ENCODE results near the gene MAML2.

The MAML2 gene

DNA sequence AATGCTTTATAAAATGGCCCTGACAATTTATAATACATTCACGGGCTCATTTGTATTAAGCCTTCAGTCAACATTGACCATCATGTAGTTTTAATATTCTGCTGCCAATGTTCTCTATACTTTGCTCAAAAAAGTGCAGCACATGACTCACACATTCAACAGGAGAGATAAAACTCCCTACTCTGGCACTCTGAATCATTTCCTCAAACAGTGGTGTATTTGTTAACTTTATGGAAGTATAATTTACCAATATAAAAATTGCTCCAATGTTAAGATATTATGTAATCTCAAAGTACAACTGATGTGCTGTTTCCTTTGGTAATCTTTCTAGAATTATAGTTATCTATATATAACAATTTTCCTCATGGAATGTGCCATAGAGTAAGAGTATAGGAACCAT, 39.9 kb downstream of the MAML2 start:
- Histone ChIP-seq H3K9ac (ENCODE audit: low read depth, low read length) (no peak overlapping the region), H3K4me1 (ENCODE audit: insufficient read depth, low read length) (peaks cover 23% of the 10 kb centered on the region), H3K27me3 (ENCODE audit: insufficient read depth, low read length) (no peaks in the 10 kb centered on the region), H3K27ac (ENCODE audit: low read length) (no peak overlapping the region), H3K9me3 (ENCODE audit: insufficient read depth, low read depth, low read length) (no peaks in the 10 kb centered on the region), H3K36me3 (ENCODE audit: insufficient read depth, low read depth, low read length) (no peaks in the 10 kb centered on the region), H3K4me3 (ENCODE audit: low read length) (no peak overlapping the region)

DNA sequence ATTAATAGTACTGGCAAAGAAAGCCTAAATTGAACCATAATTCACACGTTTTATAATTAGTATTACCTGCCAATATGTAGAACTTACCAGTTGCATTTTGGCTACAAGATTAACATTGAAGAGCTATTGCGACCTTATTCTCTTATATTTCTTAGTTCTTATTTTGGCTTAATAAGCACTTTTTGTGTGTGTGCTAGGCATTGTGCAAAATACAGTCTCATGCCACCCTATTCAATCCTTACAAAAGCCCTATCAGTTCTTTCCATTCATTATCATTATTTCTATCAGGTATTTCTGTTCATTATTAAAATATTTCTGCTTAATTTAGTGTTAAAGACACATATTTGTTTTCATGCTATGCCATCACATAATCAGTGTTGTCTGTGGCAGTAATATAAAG, 41.2 kb downstream of the MAML2 start:
- H3K9me3 ChIP-seq (ENCODE audit: insufficient read depth, low read depth, low read length), result no peaks in the 10 kb centered on the region
- H3K9ac ChIP-seq (ENCODE audit: low read depth, low read length), result no peak overlapping the region
- H3K27ac ChIP-seq (ENCODE audit: low read length), result no peak overlapping the region
- H3K27me3 ChIP-seq (ENCODE audit: insufficient read depth, low read length), result no peaks in the 10 kb centered on the region
- no peak overlapping the region for H3K4me3 ChIP-seq (ENCODE audit: low read length)
- H3K4me1 ChIP-seq (ENCODE audit: insufficient read depth, low read length), result peaks cover 12% of the 10 kb centered on the region
- no peaks in the 10 kb centered on the region for H3K36me3 ChIP-seq (ENCODE audit: insufficient read depth, low read depth, low read length)

DNA sequence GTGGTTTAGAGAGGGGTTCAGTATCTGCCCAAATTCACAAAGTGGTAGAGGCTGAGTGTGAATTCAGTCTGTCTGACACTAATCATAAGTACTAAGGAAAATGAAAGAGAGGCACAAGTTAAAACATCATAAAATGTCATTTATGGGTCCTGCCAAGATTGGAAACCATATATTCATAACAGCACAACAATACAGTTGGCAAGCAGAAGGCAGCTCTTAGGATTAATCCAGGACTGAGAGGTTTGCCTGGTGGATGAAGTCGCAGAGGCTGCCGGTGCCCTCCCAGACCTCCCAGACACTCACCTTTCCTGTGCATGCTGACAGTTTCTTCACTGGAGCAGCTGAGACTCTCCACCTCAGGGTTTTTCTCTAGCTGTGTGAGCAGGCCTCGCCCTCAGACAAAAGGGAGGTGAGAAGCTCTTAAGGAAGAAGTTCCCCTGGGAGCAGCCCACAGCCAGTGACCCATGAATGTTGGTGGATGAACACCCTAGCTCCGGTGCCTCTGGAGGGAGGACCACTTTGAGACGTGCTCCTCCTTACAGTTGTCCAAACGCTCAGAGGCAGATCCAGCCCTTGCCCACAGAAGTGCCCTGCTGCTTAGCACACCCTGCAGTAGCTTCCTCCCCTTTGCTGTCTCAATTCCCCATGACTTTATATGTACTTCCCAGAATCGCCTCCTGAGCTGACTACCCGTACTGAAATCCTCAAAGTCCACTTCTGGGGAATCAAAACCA, 43.7 kb downstream of the MAML2 start:
- Histone ChIP-seq H3K36me3 (ENCODE audit: insufficient read depth, low read depth, low read length) (no peaks in the 10 kb centered on the region), H3K9ac (ENCODE audit: low read depth, low read length) (no peak overlapping the region), H3K4me1 (ENCODE audit: insufficient read depth, low read length) (peaks cover 6% of the 10 kb centered on the region; the same call in 1 of the 2 replicates), H3K27me3 (ENCODE audit: insufficient read depth, low read length) (no peaks in the 10 kb centered on the region), H3K27ac (ENCODE audit: low read length) (no peak overlapping the region), H3K9me3 (ENCODE audit: insufficient read depth, low read depth, low read length) (no peaks in the 10 kb centered on the region), H3K4me3 (ENCODE audit: low read length) (no peak overlapping the region)

DNA sequence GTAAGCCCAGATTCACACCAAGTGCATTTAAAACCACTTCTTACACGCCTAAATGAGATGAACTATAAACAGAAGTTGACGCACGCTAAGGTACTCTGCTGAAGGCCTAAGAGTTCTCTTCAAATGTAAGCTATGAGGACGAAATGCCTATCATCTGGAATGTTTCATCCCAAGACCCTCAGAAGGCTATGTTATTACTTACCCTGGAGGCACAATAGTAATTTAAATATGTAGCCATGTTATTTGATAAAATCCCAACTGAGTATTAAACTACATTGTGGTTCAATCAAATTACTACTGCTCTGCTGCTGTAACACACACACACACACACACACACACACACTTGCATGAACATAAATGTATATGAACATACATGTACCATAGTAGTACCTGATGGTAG, 47.6 kb downstream of the MAML2 start:
- Histone ChIP-seq H3K4me1 (ENCODE audit: insufficient read depth, low read length) (peaks cover 6% of the 10 kb centered on the region; the same call in 1 of the 2 replicates), H3K4me3 (ENCODE audit: low read length) (no peak overlapping the region), H3K9me3 (ENCODE audit: insufficient read depth, low read depth, low read length) (no peaks in the 10 kb centered on the region), H3K27me3 (ENCODE audit: insufficient read depth, low read length) (no peaks in the 10 kb centered on the region), H3K36me3 (ENCODE audit: insufficient read depth, low read depth, low read length) (no peaks in the 10 kb centered on the region), H3K27ac (ENCODE audit: low read length) (no peak overlapping the region), H3K9ac (ENCODE audit: low read depth, low read length) (no peak overlapping the region)

DNA sequence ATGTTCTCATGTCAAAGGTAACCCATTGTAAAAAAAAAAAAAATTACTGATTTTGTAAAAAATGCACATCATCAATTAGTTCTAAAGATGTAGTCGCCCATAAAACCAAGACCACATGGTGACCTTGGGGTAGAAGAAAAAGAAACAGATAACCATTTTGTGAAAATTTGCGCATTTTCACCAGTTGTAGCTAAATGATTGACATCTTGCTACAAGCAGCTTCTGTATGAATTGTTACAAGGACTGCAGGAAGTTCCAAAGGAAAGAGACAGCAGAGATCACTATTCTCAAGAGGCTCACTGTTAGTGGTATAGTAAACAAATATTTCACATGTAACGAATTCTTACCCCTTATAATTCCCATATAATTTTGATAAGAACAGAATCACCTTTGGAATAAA, 48.7 kb downstream of the MAML2 start:
- no peaks in the 10 kb centered on the region for H3K27me3 ChIP-seq (ENCODE audit: insufficient read depth, low read length)
- no peaks in the 10 kb centered on the region for H3K9me3 ChIP-seq (ENCODE audit: insufficient read depth, low read depth, low read length)
- H3K36me3 ChIP-seq (ENCODE audit: insufficient read depth, low read depth, low read length), result no peaks in the 10 kb centered on the region
- no peak overlapping the region for H3K4me3 ChIP-seq (ENCODE audit: low read length)
- peaks cover 3% of the 10 kb centered on the region; the same call in 1 of the 2 replicates for H3K4me1 ChIP-seq (ENCODE audit: insufficient read depth, low read length)
- no peak overlapping the region for H3K9ac ChIP-seq (ENCODE audit: low read depth, low read length)
- no peak overlapping the region for H3K27ac ChIP-seq (ENCODE audit: low read length)

DNA sequence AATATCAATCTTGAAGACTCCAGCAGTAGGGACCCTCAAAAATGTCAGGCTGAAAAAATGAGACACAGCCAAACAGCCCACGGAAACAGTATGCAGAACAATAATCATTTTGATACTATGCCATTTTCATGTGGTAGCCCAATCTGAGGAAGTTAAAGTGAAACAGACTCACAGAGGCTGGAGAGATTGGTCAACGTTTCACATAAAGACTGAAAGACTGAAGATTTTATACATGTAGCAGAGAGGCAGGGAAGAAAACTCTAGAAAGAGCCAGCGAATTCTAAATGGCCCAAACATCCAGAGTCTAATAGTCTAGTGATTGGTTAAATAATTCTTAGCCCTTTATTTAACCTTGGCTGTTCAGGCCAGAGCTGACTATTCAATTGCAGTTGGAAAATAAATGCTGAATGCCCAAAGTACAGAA, 49.4 kb downstream of the MAML2 start:
- peaks cover 3% of the 10 kb centered on the region; the same call in 1 of the 2 replicates for H3K4me1 ChIP-seq (ENCODE audit: insufficient read depth, low read length)
- no peak overlapping the region for H3K9ac ChIP-seq (ENCODE audit: low read depth, low read length)
- H3K27me3 ChIP-seq (ENCODE audit: insufficient read depth, low read length), result no peaks in the 10 kb centered on the region
- H3K4me3 ChIP-seq (ENCODE audit: low read length), result no peak overlapping the region
- no peak overlapping the region for H3K27ac ChIP-seq (ENCODE audit: low read length)
- H3K36me3 ChIP-seq (ENCODE audit: insufficient read depth, low read depth, low read length), result no peaks in the 10 kb centered on the region
- H3K9me3 ChIP-seq (ENCODE audit: insufficient read depth, low read depth, low read length), result no peaks in the 10 kb centered on the region

DNA sequence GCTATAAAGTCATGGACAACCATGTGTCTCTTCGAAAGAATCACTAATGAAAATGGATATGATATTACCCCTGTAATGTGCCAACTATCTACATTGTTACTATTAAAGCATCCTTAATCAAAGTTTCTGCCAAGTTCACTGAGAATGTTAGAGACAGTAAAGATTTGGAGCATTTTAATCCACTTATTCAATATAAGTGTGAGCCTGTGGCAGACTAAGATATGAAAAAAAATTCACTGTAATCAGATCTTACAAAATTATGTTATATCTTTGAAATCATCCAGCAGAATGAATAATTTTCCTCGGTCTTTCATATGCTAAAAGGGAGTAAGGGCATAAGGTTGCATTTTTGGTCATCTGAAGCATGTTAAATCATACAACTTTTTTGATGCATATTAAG, 49.9 kb downstream of the MAML2 start:
- H3K4me3 ChIP-seq (ENCODE audit: low read length), result no peak overlapping the region
- no peak overlapping the region for H3K9ac ChIP-seq (ENCODE audit: low read depth, low read length)
- no peaks in the 10 kb centered on the region for H3K27me3 ChIP-seq (ENCODE audit: insufficient read depth, low read length)
- H3K27ac ChIP-seq (ENCODE audit: low read length), result no peak overlapping the region
- no peaks in the 10 kb centered on the region for H3K36me3 ChIP-seq (ENCODE audit: insufficient read depth, low read depth, low read length)
- no peaks in the 10 kb centered on the region for H3K9me3 ChIP-seq (ENCODE audit: insufficient read depth, low read depth, low read length)
- peaks cover 3% of the 10 kb centered on the region; the same call in 1 of the 2 replicates for H3K4me1 ChIP-seq (ENCODE audit: insufficient read depth, low read length)

DNA sequence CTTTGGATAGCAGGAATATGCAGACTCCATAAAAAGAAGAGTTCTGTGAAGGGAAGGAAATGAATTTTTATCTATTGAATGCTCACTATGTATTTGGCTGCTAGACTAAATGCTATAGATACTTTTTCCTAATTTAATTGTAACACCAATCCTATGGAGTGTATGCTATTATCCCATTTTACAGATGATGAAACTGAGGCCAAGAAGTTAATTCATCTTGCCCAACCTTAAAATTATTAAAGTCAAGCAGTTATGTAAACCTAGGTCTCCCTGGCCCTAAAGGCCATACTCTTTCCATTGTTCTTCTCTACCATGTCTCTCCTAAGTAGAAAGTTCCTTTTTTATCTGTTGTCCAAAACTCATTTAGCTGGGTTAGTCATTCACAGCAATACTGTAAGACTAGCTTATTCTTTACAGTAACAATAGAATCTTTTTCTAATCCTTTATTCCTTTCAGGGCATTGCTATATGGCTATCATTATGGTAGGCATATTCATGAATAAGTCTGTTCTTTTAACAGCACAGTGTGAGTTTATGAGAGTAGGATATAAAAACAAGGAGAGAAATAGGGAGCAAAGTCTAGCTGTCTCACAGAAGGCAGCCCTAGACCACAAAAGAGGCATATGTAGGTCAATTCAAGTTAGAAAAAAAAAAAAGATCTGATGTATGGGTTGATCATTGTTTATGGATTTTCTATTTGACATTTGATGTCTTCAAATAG, 50.5 kb downstream of the MAML2 start:
- Histone ChIP-seq H3K4me1 (ENCODE audit: insufficient read depth, low read length) (peaks cover 3% of the 10 kb centered on the region; the same call in 1 of the 2 replicates), H3K9me3 (ENCODE audit: insufficient read depth, low read depth, low read length) (no peaks in the 10 kb centered on the region), H3K4me3 (ENCODE audit: low read length) (no peak overlapping the region), H3K27ac (ENCODE audit: low read length) (no peak overlapping the region), H3K9ac (ENCODE audit: low read depth, low read length) (no peak overlapping the region), H3K27me3 (ENCODE audit: insufficient read depth, low read length) (no peaks in the 10 kb centered on the region), H3K36me3 (ENCODE audit: insufficient read depth, low read depth, low read length) (no peaks in the 10 kb centered on the region)

DNA sequence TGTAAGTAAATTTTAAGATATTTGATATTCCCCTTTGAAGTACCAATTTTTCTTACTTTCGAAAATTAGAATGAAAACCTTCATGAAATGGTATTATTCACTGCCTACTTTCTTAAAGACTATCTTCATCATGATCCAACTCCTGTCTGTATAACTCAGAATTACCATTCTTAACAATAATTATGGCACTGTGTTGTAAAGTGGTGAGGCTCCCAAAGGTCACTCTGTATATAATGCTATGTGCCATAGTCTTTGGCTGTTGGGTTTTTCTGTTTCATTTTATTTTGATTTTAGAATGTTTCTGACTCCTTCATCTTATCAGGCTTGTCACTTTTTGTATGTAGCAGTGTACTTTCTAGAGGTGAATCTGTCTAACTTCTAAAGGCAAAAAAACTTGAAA, 52.4 kb downstream of the MAML2 start:
- H3K27me3 ChIP-seq (ENCODE audit: insufficient read depth, low read length), result no peaks in the 10 kb centered on the region
- H3K9ac ChIP-seq (ENCODE audit: low read depth, low read length), result no peak overlapping the region
- H3K4me1 ChIP-seq (ENCODE audit: insufficient read depth, low read length), result no peaks in the 10 kb centered on the region; the same call in 1 of the 2 replicates
- no peak overlapping the region for H3K27ac ChIP-seq (ENCODE audit: low read length)
- no peaks in the 10 kb centered on the region for H3K9me3 ChIP-seq (ENCODE audit: insufficient read depth, low read depth, low read length)
- no peak overlapping the region for H3K4me3 ChIP-seq (ENCODE audit: low read length)
- no peaks in the 10 kb centered on the region for H3K36me3 ChIP-seq (ENCODE audit: insufficient read depth, low read depth, low read length)

DNA sequence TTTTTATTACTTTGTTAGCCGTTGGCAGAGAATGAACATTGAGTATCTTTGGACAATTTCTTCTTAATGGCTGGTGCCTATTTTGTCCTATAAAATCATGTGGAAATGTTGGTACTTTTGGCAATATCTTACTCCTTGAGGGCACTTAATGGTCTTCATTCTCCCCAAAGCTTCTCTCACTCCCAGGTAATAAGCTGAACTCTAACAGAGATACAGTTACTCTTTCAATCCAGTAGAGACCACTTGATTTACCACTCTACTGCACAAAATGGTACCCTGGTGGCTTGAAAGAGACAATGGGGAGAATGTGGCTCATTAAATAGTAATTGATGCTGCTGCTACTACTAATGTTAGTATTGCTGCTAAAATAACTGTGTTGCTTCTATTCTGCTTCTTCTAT, 53.0 kb downstream of the MAML2 start:
- Histone ChIP-seq H3K9ac (ENCODE audit: low read depth, low read length) (no peak overlapping the region), H3K4me1 (ENCODE audit: insufficient read depth, low read length) (no peaks in the 10 kb centered on the region), H3K4me3 (ENCODE audit: low read length) (no peak overlapping the region), H3K27me3 (ENCODE audit: insufficient read depth, low read length) (no peaks in the 10 kb centered on the region), H3K9me3 (ENCODE audit: insufficient read depth, low read depth, low read length) (no peaks in the 10 kb centered on the region), H3K36me3 (ENCODE audit: insufficient read depth, low read depth, low read length) (no peaks in the 10 kb centered on the region), H3K27ac (ENCODE audit: low read length) (no peak overlapping the region)

DNA sequence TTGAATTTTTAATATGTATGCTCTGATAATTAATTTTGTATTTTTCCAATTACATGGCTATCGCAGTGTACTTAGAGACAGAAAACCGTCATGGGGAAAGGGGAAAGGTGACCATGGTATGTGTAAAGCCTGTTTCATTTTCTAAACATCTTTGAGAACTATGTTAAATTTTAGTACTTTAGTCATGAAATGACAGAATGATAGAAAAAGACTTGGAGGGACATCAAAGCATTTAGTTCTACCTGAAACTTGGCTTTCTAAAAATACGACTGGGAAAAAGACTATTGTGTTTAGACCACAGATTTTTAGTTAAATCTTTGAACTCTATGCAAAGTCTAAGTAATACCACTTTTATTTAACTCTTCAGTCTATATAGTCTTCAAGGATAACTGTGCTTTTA, 54.1 kb downstream of the MAML2 start:
- Histone ChIP-seq H3K4me1 (ENCODE audit: insufficient read depth, low read length) (no peaks in the 10 kb centered on the region), H3K9me3 (ENCODE audit: insufficient read depth, low read depth, low read length) (no peaks in the 10 kb centered on the region), H3K27ac (ENCODE audit: low read length) (no peak overlapping the region), H3K27me3 (ENCODE audit: insufficient read depth, low read length) (no peaks in the 10 kb centered on the region), H3K4me3 (ENCODE audit: low read length) (no peak overlapping the region), H3K36me3 (ENCODE audit: insufficient read depth, low read depth, low read length) (no peaks in the 10 kb centered on the region), H3K9ac (ENCODE audit: low read depth, low read length) (no peak overlapping the region)

DNA sequence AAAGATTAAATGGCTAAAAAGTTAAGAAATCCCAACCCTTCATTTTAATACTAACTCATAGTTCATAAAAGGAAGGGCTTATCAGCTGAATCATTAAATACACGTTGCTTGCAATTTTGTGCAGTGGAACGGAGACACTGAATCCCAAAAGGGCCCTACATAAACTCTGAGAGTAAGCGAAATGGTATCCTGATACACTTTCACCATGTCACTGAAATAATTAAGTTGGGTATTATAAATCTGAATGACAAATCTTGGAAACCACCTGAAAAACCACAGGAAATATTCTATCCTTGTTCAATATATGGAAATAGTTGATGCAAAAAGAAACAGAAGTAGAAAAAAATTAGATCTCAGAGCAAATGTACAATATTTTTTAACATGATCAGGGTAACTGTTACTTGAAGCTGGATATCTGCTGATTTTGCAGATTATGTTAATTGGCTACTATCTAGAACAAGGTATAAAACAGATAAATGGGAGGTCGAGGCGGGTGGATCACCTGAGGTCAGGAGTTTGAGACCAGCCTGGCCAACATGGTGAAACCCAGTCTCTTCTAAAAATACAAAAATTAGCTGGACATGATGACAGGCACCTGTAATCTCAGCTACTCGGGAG, 55.1 kb downstream of the MAML2 start:
- H3K4me1 ChIP-seq (ENCODE audit: insufficient read depth, low read length), result no peaks in the 10 kb centered on the region
- H3K36me3 ChIP-seq (ENCODE audit: insufficient read depth, low read depth, low read length), result no peaks in the 10 kb centered on the region
- H3K9ac ChIP-seq (ENCODE audit: low read depth, low read length), result no peak overlapping the region
- no peak overlapping the region for H3K27ac ChIP-seq (ENCODE audit: low read length)
- H3K27me3 ChIP-seq (ENCODE audit: insufficient read depth, low read length), result no peaks in the 10 kb centered on the region
- H3K4me3 ChIP-seq (ENCODE audit: low read length), result no peak overlapping the region
- no peaks in the 10 kb centered on the region for H3K9me3 ChIP-seq (ENCODE audit: insufficient read depth, low read depth, low read length)

Measured in iPS-20b (cell line).